ENCODE measurements around the gene CAMSAP2.

CAMSAP2 gene

DNA sequence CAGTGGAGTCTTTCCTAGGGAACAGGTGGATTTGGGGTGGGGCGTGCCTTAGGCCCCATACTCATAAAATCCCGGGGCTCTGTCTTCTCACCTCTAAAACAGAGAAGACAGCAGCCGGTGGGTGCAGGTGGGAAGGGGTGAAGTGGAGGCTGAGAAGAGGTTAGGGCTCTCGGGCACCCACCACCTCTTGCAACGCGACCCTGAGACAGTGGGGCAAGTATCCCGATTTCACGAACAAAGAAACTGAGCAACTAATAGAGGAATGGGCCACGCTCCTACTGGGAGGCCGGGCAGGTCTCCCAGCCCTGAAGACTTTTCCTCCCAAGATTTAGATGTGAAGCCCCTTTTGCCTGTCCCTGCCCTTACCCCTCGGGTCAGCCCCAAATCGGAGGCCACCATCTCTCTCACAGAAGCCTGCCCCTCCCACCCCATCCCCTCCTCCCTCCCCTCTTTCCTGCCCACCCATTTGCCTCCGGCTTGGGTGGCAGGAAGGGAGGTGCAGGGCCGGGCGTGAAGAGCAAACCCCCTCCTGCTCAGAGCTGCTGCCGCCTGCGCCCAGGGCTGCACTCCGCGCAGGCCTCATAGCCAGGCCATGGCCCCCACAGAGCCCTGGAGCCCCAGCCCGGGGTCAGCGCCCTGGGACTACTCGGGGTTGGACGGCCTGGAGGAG, 133.9 kb downstream of the CAMSAP2 start, which contains the start of gene GPR25:
Gene GPR25 (plus strand): TSS at position 536 of the 670 bp plus-strand sequence. CDS start 57 bp downstream, at position 593.
- Histone ChIP-seq H3K27ac (ENCODE audit: insufficient read depth in 1 of 2, low read depth in 1 of 2, low read length in 2 of 2, poor library complexity in 1 of 2, severe bottlenecking in 2 of 2) (no peak within 1 kb of the TSS), H3K27me3 (replicated peaks in 2 of 5; ENCODE audit: control insufficient read depth in 4 of 5, insufficient read depth in 5 of 5, low read length in 4 of 5) (peaks cover 0 to 68% (median 34%) of the 10 kb centered on the region in 5 experiments), H3K9me3 (ENCODE audit: control extremely low read depth in 1 of 5, control insufficient read depth in 4 of 5, insufficient read depth in 2 of 5, low read depth in 1 of 5, low read length in 4 of 5) (no peaks in the 10 kb centered on the region), H3K4me1 (ENCODE audit: control extremely low read depth in 1 of 4, control insufficient read depth in 4 of 4, insufficient read depth in 4 of 4, low read length in 3 of 4) (peaks cover 0 to 14% (median 12%) of the 10 kb centered on the region in 4 experiments), H3K4me3 (ENCODE audit: control insufficient read depth in 1 of 7, extremely low read depth in 1 of 7, insufficient read depth in 4 of 7, low read depth in 2 of 7, low read length in 6 of 7) (peak within 1 kb of the TSS in 3 of 7 experiments; percentile 22 to 62 (median 51)), H3K36me3 (ENCODE audit: control insufficient read depth in 4 of 4, insufficient read depth in 4 of 4, low read length in 3 of 4) (no peaks in the 10 kb centered on the region)
- ChIA-PET CTCF (interaction anchor here (1.2 to 1.3 kb wide), 2 partner anchors 10 to 15 kb away, joined by 3 to 6 read pairs; no protein-coding TSS in a partner anchor), POLR2A (no interaction called here)
- 80% methylated on average over 17 of the region's 23 CpGs for WGBS (ENCODE audit: insufficient coverage)
- DNase-seq, result no peak

DNA sequence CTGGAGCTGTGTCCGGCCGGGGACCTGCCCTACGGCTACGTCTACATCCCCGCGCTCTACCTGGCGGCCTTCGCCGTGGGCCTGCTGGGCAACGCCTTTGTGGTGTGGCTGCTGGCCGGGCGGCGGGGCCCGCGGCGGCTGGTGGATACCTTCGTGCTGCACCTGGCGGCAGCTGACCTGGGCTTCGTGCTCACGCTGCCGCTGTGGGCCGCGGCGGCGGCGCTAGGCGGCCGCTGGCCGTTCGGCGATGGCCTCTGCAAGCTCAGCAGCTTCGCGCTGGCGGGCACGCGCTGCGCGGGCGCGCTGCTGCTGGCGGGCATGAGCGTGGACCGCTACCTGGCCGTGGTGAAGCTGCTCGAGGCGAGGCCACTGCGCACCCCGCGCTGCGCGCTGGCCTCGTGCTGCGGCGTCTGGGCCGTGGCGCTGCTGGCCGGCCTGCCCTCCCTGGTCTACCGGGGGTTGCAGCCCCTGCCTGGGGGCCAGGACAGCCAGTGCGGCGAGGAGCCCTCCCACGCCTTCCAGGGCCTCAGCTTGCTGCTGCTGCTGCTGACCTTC, 134.5 kb downstream of the CAMSAP2 start:
- CTCF ChIA-PET, result interaction anchor here (1.1 to 1.3 kb wide), 4 partner anchors 8 to 92 kb away, joined by 3 to 6 read pairs (median 4); no protein-coding TSS in a partner anchor
- Histone ChIP-seq H3K4me1 (ENCODE audit: control extremely low read depth in 1 of 4, control insufficient read depth in 4 of 4, insufficient read depth in 4 of 4, low read length in 3 of 4) (peaks cover 0 to 14% (median 12%) of the 10 kb centered on the region in 4 experiments), H3K27me3 (replicated peaks in 2 of 5; ENCODE audit: control insufficient read depth in 4 of 5, insufficient read depth in 5 of 5, low read length in 4 of 5) (peaks cover 0 to 68% (median 34%) of the 10 kb centered on the region in 5 experiments), H3K4me3 (ENCODE audit: control insufficient read depth in 1 of 7, extremely low read depth in 1 of 7, insufficient read depth in 4 of 7, low read depth in 2 of 7, low read length in 6 of 7) (peak overlapping the region in 3 of 7 experiments; percentile 22 to 62 (median 51)), H3K9me3 (ENCODE audit: control extremely low read depth in 1 of 5, control insufficient read depth in 4 of 5, insufficient read depth in 2 of 5, low read depth in 1 of 5, low read length in 4 of 5) (no peaks in the 10 kb centered on the region), H3K27ac (ENCODE audit: insufficient read depth in 1 of 2, low read depth in 1 of 2, low read length in 2 of 2, poor library complexity in 1 of 2, severe bottlenecking in 2 of 2) (no peak overlapping the region), H3K36me3 (ENCODE audit: control insufficient read depth in 4 of 4, insufficient read depth in 4 of 4, low read length in 3 of 4) (no peaks in the 10 kb centered on the region)
- POLR2A ChIA-PET, result no interaction called here
- DNase-seq, result no peak
- WGBS (ENCODE audit: insufficient coverage), result 17% methylated on average over 55 of the region's 61 CpGs

DNA sequence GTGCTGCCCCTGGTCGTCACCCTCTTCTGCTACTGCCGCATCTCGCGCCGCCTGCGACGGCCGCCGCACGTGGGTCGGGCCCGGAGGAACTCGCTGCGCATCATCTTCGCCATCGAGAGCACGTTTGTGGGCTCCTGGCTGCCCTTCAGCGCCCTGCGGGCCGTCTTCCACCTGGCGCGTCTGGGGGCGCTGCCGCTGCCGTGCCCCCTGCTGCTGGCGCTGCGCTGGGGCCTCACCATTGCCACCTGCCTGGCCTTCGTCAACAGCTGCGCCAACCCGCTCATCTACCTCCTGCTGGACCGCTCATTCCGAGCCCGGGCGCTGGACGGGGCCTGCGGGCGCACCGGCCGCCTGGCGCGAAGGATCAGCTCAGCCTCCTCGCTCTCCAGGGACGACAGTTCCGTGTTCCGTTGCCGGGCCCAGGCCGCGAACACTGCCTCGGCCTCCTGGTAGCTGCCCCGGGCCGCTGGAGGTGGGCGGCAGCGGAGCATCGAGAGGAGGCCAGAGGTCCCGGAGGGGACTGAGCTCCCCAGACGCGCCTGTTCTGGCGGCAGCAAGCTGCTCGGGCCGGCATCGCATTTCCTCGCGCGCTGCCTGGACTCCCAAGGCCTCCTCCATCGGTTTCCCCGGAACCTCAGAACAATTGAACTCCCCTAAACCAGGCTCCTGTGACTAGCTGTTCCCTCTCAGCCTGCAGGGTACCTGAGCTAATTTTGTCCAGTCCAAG, 135.1 kb downstream of the CAMSAP2 start:
- no peaks in the 10 kb centered on the region for H3K9me3 ChIP-seq (ENCODE audit: control extremely low read depth in 1 of 5, control insufficient read depth in 4 of 5, insufficient read depth in 2 of 5, low read depth in 1 of 5, low read length in 4 of 5)
- H3K4me3 ChIP-seq (ENCODE audit: control insufficient read depth in 1 of 7, extremely low read depth in 1 of 7, insufficient read depth in 4 of 7, low read depth in 2 of 7, low read length in 6 of 7), result peak overlapping the region in 3 of 7 experiments; percentile 22 to 62 (median 51)
- POLR2A ChIA-PET, result no interaction called here
- peaks cover 0 to 14% (median 12%) of the 10 kb centered on the region in 4 experiments for H3K4me1 ChIP-seq (ENCODE audit: control extremely low read depth in 1 of 4, control insufficient read depth in 4 of 4, insufficient read depth in 4 of 4, low read length in 3 of 4)
- H3K27ac ChIP-seq (ENCODE audit: insufficient read depth in 1 of 2, low read depth in 1 of 2, low read length in 2 of 2, poor library complexity in 1 of 2, severe bottlenecking in 2 of 2), result no peak overlapping the region
- CTCF ChIA-PET, result interaction anchor here (1.1 to 1.3 kb wide), 5 partner anchors 9 to 93 kb away, joined by 3 to 6 read pairs (median 3); no protein-coding TSS in a partner anchor
- DNase-seq, result peak; percentile 19 to 56 (median 43)
- 16% methylated on average over 64 of the region's 66 CpGs for WGBS (ENCODE audit: insufficient coverage)
- H3K27me3 ChIP-seq (replicated peaks in 2 of 5; ENCODE audit: control insufficient read depth in 4 of 5, insufficient read depth in 5 of 5, low read length in 4 of 5), result peaks cover 0 to 68% (median 34%) of the 10 kb centered on the region in 5 experiments
- no peaks in the 10 kb centered on the region for H3K36me3 ChIP-seq (ENCODE audit: control insufficient read depth in 4 of 4, insufficient read depth in 4 of 4, low read length in 3 of 4)

DNA sequence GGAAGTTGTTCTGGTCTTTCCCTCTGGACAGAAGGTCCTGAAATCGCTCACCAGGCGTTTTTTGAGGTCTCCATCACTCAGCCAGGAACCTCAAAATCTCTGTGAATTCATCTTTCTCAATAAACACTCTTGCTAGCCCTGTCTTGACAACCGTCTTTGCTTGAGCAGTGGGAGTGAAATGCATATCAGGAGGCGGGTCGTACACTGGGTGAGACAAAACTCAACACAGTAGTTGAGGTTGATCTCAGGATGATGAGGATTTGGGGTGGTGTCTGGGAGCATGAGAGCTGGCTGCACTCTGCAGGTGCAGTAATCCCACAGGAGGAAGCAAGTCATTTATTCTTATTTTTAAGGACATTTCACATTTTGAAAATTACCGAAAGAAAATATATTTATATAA, 136.0 kb downstream of the CAMSAP2 start:
- H3K36me3 ChIP-seq (ENCODE audit: control insufficient read depth in 4 of 4, insufficient read depth in 4 of 4, low read length in 3 of 4), result no peaks in the 10 kb centered on the region
- H3K4me1 ChIP-seq (ENCODE audit: control extremely low read depth in 1 of 4, control insufficient read depth in 4 of 4, insufficient read depth in 4 of 4, low read length in 3 of 4), result peaks cover 0 to 14% (median 12%) of the 10 kb centered on the region in 4 experiments
- H3K9me3 ChIP-seq (ENCODE audit: control extremely low read depth in 1 of 5, control insufficient read depth in 4 of 5, insufficient read depth in 2 of 5, low read depth in 1 of 5, low read length in 4 of 5), result no peaks in the 10 kb centered on the region
- POLR2A ChIA-PET, result no interaction called here
- peaks cover 0 to 64% (median 34%) of the 10 kb centered on the region in 5 experiments for H3K27me3 ChIP-seq (replicated peaks in 2 of 5; ENCODE audit: control insufficient read depth in 4 of 5, insufficient read depth in 5 of 5, low read length in 4 of 5)
- CTCF ChIA-PET, result interaction anchor here (0.5 to 1.3 kb wide), 3 partner anchors 10 to 820 kb away, joined by 3 to 6 read pairs (median 5); no protein-coding TSS in a partner anchor
- no peak for DNase-seq
- no peak overlapping the region for H3K27ac ChIP-seq (ENCODE audit: insufficient read depth in 1 of 2, low read depth in 1 of 2, low read length in 2 of 2, poor library complexity in 1 of 2, severe bottlenecking in 2 of 2)
- no peak overlapping the region for H3K4me3 ChIP-seq (ENCODE audit: control insufficient read depth in 1 of 7, extremely low read depth in 1 of 7, insufficient read depth in 4 of 7, low read depth in 2 of 7, low read length in 6 of 7)
- WGBS (ENCODE audit: insufficient coverage), result 100% methylated on average over 4 of the region's 6 CpGs

DNA sequence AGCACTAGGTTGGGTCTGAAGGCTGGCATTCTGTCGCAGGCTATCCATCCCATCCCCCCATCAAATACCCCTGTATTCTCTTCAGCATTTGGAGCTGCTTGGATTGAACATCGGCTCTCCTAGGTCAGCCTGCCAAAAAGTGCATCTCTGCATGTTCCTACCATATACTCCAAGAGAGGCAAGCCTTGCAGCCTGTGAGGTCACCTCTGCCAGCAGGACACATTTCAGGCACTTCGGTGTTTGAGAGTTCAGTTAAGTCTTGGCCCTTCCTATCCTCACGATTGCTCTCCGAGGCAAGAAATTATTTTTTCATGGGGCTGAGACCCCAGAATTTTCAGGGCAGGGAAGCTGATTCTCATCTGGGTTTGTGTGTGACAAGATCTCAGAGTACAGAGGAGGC, 136.7 kb downstream of the CAMSAP2 start:
- Histone ChIP-seq H3K36me3 (ENCODE audit: control insufficient read depth in 4 of 4, insufficient read depth in 4 of 4, low read length in 3 of 4) (no peaks in the 10 kb centered on the region), H3K4me3 (ENCODE audit: control insufficient read depth in 1 of 7, extremely low read depth in 1 of 7, insufficient read depth in 4 of 7, low read depth in 2 of 7, low read length in 6 of 7) (no peak overlapping the region), H3K9me3 (ENCODE audit: control extremely low read depth in 1 of 5, control insufficient read depth in 4 of 5, insufficient read depth in 2 of 5, low read depth in 1 of 5, low read length in 4 of 5) (no peaks in the 10 kb centered on the region), H3K27ac (ENCODE audit: insufficient read depth in 1 of 2, low read depth in 1 of 2, low read length in 2 of 2, poor library complexity in 1 of 2, severe bottlenecking in 2 of 2) (no peak overlapping the region), H3K27me3 (replicated peaks in 2 of 5; ENCODE audit: control insufficient read depth in 4 of 5, insufficient read depth in 5 of 5, low read length in 4 of 5) (peaks cover 0 to 59% (median 35%) of the 10 kb centered on the region in 5 experiments), H3K4me1 (ENCODE audit: control extremely low read depth in 1 of 4, control insufficient read depth in 4 of 4, insufficient read depth in 4 of 4, low read length in 3 of 4) (peaks cover 0 to 14% (median 12%) of the 10 kb centered on the region in 4 experiments)
- POLR2A ChIA-PET, result no interaction called here
- CTCF ChIA-PET, result no interaction called here
- no peak for DNase-seq
- WGBS (ENCODE audit: insufficient coverage), result 95% methylated on average over 5 of the region's 5 CpGs

GRCh38 chr1:200877010-200877409, 138.3 kb downstream of the CAMSAP2 start:
- WGBS (ENCODE audit: insufficient coverage), result no CpG with 5 or more reads among the region's 3 CpGs
- no peaks in the 10 kb centered on the region for H3K9me3 ChIP-seq (ENCODE audit: control extremely low read depth in 1 of 5, control insufficient read depth in 4 of 5, insufficient read depth in 2 of 5, low read depth in 1 of 5, low read length in 4 of 5)
- no peak overlapping the region for H3K4me3 ChIP-seq (ENCODE audit: control insufficient read depth in 1 of 7, extremely low read depth in 1 of 7, insufficient read depth in 4 of 7, low read depth in 2 of 7, low read length in 6 of 7)
- H3K27me3 ChIP-seq (replicated peaks in 2 of 5; ENCODE audit: control insufficient read depth in 4 of 5, insufficient read depth in 5 of 5, low read length in 4 of 5), result peaks cover 0 to 49% (median 28%) of the 10 kb centered on the region in 5 experiments
- ChIA-PET CTCF (no interaction called here), POLR2A (interaction anchor here (0.6 kb wide), 1 partner anchor 149 kb away, joined by 3 read pairs; no protein-coding TSS in a partner anchor)
- no peak overlapping the region for H3K27ac ChIP-seq (ENCODE audit: insufficient read depth in 1 of 2, low read depth in 1 of 2, low read length in 2 of 2, poor library complexity in 1 of 2, severe bottlenecking in 2 of 2)
- DNase-seq, result no peak
- peaks cover 0 to 14% (median 12%) of the 10 kb centered on the region in 4 experiments for H3K4me1 ChIP-seq (ENCODE audit: control extremely low read depth in 1 of 4, control insufficient read depth in 4 of 4, insufficient read depth in 4 of 4, low read length in 3 of 4)
- H3K36me3 ChIP-seq (ENCODE audit: control insufficient read depth in 4 of 4, insufficient read depth in 4 of 4, low read length in 3 of 4), result no peaks in the 10 kb centered on the region
